Measurements from ENCODE around the gene MT1A.
A peak's percentile ranks its signal among the peaks of the same experiment; 100 is the strongest.

Gene MT1A

GRCh38 chr16:56629531-56629930 is 8.9 kb upstream of the MT1A start:
- TF ChIP-seq, protein P1, sequence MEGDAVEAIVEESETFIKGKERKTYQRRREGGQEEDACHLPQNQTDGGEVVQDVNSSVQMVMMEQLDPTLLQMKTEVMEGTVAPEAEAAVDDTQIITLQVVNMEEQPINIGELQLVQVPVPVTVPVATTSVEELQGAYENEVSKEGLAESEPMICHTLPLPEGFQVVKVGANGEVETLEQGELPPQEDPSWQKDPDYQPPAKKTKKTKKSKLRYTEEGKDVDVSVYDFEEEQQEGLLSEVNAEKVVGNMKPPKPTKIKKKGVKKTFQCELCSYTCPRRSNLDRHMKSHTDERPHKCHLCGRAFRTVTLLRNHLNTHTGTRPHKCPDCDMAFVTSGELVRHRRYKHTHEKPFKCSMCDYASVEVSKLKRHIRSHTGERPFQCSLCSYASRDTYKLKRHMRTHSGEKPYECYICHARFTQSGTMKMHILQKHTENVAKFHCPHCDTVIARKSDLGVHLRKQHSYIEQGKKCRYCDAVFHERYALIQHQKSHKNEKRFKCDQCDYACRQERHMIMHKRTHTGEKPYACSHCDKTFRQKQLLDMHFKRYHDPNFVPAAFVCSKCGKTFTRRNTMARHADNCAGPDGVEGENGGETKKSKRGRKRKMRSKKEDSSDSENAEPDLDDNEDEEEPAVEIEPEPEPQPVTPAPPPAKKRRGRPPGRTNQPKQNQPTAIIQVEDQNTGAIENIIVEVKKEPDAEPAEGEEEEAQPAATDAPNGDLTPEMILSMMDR (IDR thresholded peaks at IDR 0.05), result no peak
- H3K27me3 ChIP-seq (ENCODE audit: control insufficient read depth, insufficient read depth, low read length), result no peaks in the 10 kb centered on the region
- no peak overlapping the region for H3K4me3 ChIP-seq (ENCODE audit: low read depth, low read length)
- no peaks in the 10 kb centered on the region for H3K79me2 ChIP-seq
- no peak overlapping the region for H2AFZ ChIP-seq
- H3K36me3 ChIP-seq (ENCODE audit: control insufficient read depth, insufficient read depth, low read length), result no peaks in the 10 kb centered on the region
- H3K9me3 ChIP-seq (ENCODE audit: control insufficient read depth, low read length), result no peaks in the 10 kb centered on the region
- no peaks in the 10 kb centered on the region for H3K4me1 ChIP-seq
- H3K4me2 ChIP-seq (ENCODE audit: low read length), result no peak overlapping the region
- H3K9ac ChIP-seq, result no peak overlapping the region
- H3K27ac ChIP-seq, result no peak overlapping the region

GRCh38 chr16:56630134-56630533 is 8.3 kb upstream of the MT1A start:
- H3K4me1 ChIP-seq, result no peaks in the 10 kb centered on the region
- H3K4me3 ChIP-seq (ENCODE audit: low read depth, low read length), result no peak overlapping the region
- H3K36me3 ChIP-seq (ENCODE audit: control insufficient read depth, insufficient read depth, low read length), result no peaks in the 10 kb centered on the region
- H3K9me3 ChIP-seq (ENCODE audit: control insufficient read depth, low read length), result no peaks in the 10 kb centered on the region
- no peaks in the 10 kb centered on the region for H3K79me2 ChIP-seq
- H3K9ac ChIP-seq, result no peak overlapping the region
- H3K27ac ChIP-seq, result no peak overlapping the region
- TF ChIP-seq, protein P1 (IDR thresholded peaks at IDR 0.05), result no peak
- no peak overlapping the region for H2AFZ ChIP-seq
- H3K27me3 ChIP-seq (ENCODE audit: control insufficient read depth, insufficient read depth, low read length), result no peaks in the 10 kb centered on the region
- H3K4me2 ChIP-seq (ENCODE audit: low read length), result no peak overlapping the region

DNA sequence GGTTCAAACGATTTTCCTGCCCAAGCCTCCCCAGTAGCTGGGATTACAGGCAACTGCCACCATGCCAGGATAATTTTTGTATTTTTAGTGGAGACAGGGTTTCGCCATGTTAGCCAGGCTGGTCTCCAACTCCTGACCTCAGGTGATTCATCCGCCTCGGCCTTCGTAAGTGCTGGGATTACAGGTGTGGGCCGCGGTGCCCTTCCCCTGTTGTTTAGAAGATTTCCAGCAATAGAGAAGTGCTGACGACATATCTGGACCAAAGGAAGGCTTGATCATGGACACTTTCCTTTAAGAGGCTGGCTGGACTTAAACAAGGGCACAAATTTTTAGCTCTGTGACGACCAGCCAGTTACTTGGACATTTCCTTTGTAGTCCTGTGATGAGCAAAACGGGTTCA is 7.3 kb upstream of the MT1A start:
- H3K27ac ChIP-seq, result no peak overlapping the region
- H3K4me1 ChIP-seq, result no peaks in the 10 kb centered on the region
- no peaks in the 10 kb centered on the region for H3K79me2 ChIP-seq
- no peaks in the 10 kb centered on the region for H3K36me3 ChIP-seq (ENCODE audit: control insufficient read depth, insufficient read depth, low read length)
- TF ChIP-seq, protein P1 (IDR thresholded peaks at IDR 0.05), result no peak
- H3K4me3 ChIP-seq (ENCODE audit: low read depth, low read length), result no peak overlapping the region
- H3K9ac ChIP-seq, result no peak overlapping the region
- H3K4me2 ChIP-seq (ENCODE audit: low read length), result no peak overlapping the region
- H3K27me3 ChIP-seq (ENCODE audit: control insufficient read depth, insufficient read depth, low read length), result no peaks in the 10 kb centered on the region
- no peak overlapping the region for H2AFZ ChIP-seq
- H3K9me3 ChIP-seq (ENCODE audit: control insufficient read depth, low read length), result no peaks in the 10 kb centered on the region

DNA sequence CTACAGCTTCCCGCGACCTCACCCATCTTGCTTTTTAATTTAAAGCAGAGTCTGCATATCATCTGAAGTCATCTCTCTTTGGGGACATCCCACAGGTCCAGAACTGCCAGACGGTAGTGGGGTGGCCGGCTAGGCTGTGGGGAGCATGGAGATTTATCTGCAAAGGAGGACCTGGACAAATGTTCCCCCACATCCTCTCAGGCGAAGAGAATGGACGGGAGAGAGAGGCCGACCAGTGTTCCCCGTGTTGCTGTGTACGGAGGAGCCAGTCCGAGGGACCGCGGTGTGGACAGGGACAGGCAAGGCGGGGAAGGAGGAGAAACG is 6.7 kb upstream of the MT1A start:
- peak overlapping the region; percentile 25 for H3K27ac ChIP-seq
- TF ChIP-seq, protein P1 (IDR thresholded peaks at IDR 0.05), result no peak
- peak overlapping the region; percentile 21 for H2AFZ ChIP-seq
- no peaks in the 10 kb centered on the region for H3K36me3 ChIP-seq (ENCODE audit: control insufficient read depth, insufficient read depth, low read length)
- H3K79me2 ChIP-seq, result no peaks in the 10 kb centered on the region
- H3K9ac ChIP-seq, result no peak overlapping the region
- H3K27me3 ChIP-seq (ENCODE audit: control insufficient read depth, insufficient read depth, low read length), result no peaks in the 10 kb centered on the region
- H3K4me3 ChIP-seq (ENCODE audit: low read depth, low read length), result peak overlapping the region; percentile 47
- no peaks in the 10 kb centered on the region for H3K4me1 ChIP-seq
- no peaks in the 10 kb centered on the region for H3K9me3 ChIP-seq (ENCODE audit: control insufficient read depth, low read length)
- peak overlapping the region; percentile 79 for H3K4me2 ChIP-seq (ENCODE audit: low read length)

- Histone ChIP-seq H3K4me2 (ENCODE audit: low read length) (peak within 1 kb of the TSS; percentile 79), H3K9ac (no peak within 1 kb of the TSS), H2AFZ (peak within 1 kb of the TSS; percentile 21), H3K9me3 (ENCODE audit: control insufficient read depth, low read length) (no peaks in the 10 kb centered on the region), H3K27me3 (ENCODE audit: control insufficient read depth, insufficient read depth, low read length) (no peaks in the 10 kb centered on the region), H3K4me3 (ENCODE audit: low read depth, low read length) (peak within 1 kb of the TSS; percentile 47), H3K4me1 (no peaks in the 10 kb centered on the region), H3K27ac (peak within 1 kb of the TSS; percentile 25), H3K79me2 (no peaks in the 10 kb centered on the region), H3K36me3 (ENCODE audit: control insufficient read depth, insufficient read depth, low read length) (no peaks in the 10 kb centered on the region)
- TF ChIP-seq, protein P1 (IDR thresholded peaks at IDR 0.05), result no peak
These were observed 6.2 kb upstream of the MT1A start, which contains the start of gene MT1M for GRCh38 chr16:56632156-56632847. TSS of gene MT1M (plus strand) at chr16:56632659. CDS start at chr16:56632732, 73 bp downstream.

Data from parathyroid adenoma (tissue), 2 donors.